GM19043 (cell line): ENCODE measurements around the gene SPG21.
"Not testable (repeated sequence)": the region's sequence is repeated elsewhere in the genome, so short reads cannot be mapped to it uniquely, and the experiment has no call there.

ENCODE experiments used
- ATAC-seq: cut with Tn5 transposase; IDR thresholded peaks from one replicate; pipeline ENCODE4 v1.9.1; 2021; ENCODE audit warnings: low read depth; ENCODE audit not compliant: unreplicated experiment

Gene SPG21, protein sequence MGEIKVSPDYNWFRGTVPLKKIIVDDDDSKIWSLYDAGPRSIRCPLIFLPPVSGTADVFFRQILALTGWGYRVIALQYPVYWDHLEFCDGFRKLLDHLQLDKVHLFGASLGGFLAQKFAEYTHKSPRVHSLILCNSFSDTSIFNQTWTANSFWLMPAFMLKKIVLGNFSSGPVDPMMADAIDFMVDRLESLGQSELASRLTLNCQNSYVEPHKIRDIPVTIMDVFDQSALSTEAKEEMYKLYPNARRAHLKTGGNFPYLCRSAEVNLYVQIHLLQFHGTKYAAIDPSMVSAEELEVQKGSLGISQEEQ

DNA sequence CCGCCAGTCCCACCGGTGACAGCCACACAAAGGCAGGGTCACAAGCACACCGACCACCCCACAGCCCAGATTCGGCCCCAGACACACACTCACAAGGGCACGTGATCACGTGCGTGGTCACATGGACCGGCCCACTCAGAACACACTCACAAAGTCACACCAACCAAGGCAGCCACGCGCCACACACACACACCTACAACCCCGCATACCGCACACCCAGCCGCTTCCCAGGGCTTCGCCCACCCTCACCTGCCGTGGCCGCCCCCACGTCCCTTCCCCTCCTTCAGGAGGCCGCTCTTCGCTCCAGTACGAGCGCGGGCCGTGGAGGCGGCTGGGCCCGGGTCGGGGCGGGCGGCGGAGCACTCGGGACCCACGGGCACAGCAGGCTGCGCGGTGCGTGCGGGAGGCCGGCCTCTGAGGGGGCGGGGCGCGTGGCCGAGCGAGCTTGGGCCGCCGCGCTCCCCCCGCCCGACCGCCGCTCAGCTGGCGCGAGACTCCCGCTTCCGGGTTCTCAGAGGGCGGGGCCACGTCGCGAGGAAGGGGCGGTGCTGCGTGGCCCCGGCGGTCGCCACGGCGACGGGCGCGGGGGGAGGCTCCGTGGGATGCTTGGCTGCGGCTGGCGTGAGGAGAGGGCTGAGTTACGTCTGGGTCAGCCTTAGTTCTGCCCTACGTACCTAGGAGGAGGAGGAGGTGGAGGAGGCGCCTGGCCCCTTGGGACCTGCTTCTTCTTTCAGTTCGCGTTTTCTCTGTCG lies at the start of gene SPG21:
TSS of gene SPG21 (minus strand) at position 499 of the 752 bp plus-strand sequence. CDS start 6,345 bp downstream, outside the sequence.
- ATAC-seq = peak; percentile 95

DNA sequence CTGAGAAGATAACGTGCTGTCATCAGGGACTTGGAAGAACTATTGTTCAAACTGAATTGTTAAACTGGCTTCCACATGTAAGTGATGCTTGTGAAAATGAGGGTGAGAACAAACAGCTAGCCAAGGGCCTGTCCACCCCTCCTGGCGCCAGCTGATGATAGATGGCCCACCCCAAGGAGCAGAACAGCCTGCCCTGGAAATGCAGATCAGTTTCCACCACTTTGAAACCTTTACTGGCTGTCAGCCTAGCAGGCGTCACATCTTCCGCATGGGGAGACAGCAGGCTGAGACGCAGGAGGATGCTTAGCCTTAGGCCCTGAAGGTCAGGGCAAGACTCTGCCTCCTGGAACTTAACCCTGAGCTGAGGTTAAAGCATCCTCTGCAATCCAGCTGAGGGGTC lies 49.1 kb upstream of the SPG21 start:
- ATAC-seq = no peak

DNA sequence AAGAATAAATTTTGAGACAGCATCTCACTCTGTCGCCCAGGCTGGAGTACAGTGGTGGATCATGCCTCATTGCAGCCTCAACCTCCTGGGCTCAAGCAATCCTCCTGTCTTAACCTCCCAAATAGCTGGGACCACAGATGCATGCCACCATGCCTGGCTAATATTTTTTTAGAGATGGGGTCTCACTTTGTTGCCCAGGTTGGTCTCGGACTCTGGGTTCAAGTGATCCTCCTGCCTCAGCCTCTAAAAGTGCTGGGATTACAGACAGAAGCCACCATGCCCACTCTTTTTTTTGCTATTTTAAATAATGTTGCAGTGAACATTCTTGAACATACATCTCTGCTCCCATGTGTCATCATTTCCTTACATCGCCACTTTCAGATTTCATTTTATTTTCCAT lies 48.7 kb upstream of the SPG21 start:
- ATAC-seq = no peak

DNA sequence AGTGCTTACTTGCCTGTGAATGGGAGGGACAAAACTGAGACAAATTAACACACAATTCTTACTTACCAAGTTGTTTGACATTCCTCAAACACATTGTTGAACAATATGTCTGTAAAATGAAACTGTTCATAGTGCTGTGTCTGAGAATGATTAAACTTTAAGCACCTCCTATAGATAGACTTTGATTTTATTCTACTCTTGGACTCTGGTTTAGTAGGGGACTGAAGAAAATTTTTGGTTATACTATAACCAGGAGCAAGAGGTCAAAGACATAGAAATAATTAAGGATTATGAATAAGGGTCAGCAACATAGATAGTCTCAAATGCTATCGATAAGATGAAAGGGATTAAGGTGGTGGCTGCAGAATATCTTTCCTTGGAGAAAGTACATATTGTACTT lies 47.6 kb upstream of the SPG21 start:
- ATAC-seq = no peak

DNA sequence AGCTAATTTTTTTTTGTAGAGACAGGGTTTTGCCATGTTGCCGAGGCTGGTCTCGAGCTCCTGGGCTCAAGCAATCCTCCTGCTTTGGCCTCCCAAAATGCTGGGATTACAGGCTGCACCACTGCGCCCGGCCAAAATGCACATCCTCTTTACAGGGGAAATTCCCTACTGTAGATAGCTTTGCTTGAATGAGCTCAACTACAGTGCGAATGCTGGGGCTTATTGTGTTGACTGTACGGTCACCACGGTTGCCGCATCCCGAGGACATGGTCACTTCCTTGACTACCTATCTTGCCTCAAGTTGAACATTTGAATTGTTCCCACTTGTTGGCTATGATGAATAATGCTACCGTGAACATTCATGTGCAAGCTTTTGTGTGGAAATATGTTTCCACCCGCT lies 45.0 kb upstream of the SPG21 start:
- no peak for ATAC-seq

DNA sequence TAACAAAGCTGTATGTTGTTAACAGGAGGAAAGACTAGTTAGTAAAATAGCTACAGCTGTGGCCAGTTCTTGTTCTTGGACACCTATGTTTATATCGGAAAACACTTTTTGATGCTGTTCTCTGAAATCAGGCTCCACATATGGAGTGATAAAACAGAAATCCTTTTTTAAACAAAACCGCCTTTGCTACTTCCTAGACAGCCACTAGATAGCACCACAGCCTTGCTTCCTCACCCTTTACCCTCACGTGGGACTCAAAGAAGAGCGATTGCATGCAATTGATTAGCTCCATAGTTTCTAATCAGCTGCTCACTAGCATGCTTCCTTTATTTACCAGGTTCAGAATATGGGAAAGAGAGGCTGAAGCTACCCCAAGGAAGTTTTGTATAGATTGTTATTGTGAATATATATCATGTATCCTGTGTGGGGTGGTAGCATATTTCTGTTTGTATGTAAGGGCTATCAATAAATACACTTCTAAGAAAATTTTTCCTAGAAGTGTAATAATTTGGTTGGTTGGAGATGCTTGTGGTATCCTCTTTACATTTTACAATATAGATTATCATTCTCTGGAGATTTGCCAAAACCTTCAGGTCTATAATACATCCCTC lies 44.0 kb upstream of the SPG21 start:
- no peak for ATAC-seq

DNA sequence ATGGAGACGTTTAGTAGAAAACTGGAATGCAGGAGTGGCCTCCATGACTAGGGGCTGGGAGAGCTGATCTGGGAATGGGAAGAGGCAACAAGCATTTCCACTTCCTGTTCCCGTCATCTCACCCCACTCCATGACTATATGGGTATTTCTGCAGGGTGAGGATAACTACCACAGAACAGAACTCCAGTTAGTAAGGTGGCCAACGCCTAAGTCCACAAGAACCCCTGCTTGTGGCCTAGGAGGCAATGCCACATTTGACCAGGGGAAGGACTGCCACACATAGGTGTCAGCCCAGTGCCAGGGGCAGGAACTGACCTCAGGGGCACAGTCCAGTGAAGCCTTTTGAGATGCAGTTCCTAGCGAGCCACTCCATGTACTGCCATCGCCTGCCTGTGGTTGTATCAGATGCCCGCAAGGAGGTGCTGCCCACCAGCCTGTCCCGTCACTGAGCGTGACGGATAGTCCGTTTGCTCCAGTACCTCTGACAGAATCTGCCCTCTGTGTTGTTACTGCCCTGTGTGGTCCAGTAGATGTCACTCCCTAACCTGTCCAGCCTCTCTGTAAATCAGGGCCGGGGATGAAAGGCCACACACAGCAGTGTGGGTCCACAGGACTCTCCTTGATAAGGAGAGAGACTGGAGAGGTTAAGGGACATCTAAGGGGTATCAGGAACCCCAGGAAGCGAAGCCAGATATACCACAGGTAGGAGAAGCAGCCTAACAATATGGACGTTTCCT lies 43.3 kb upstream of the SPG21 start:
- ATAC-seq = no peak

DNA sequence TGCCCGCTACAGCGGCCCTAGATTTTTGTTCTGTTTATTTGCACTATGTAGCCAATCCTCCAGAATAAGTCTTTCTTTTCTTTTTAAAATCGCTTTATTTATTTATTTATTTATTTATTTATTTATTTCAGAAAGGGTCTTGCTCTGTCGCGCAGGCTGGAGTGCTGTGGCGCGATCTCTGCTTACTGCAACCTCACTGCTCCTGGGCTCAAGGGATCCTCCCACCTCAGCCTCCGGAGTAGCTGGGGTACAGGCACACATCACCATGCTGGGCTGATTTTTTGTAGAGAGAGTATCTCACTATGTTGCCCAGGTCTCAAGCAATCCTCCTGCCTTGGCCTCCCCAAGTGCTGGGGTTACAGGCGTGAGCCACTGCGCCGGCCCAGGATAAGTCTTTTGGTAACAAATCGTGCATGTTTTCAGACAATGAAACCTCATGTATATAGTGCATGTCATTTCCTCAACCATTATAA lies 40.1 kb upstream of the SPG21 start:
- no peak for ATAC-seq

- peak; percentile 69 for ATAC-seq
These were observed 39.4 kb upstream of the SPG21 start, which contains the start of gene MTFMT for GRCh38 chr15:65028921-65029735. Gene MTFMT (minus strand): TSS chr15:65029639. CDS start chr15:65029613, 26 bp downstream.

DNA sequence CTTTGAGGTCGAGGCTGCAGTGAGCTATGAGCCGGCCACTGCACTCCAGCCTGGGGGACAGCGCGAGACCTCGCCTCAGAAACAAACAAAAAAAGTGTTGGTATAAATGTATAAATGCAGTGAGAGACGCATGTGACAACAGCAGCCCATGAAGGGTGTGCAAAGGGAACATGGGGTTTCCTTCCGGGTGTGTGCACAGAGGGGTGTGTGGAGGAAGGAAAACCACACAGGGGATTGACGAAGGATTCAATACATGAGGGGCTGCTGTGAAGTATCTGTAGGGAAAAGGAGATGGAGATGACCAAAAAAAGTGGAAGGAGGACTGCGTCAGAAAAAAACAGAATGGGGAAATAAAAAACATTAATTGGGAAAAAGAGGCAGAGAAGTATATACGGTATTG lies 38.6 kb upstream of the SPG21 start:
- ATAC-seq = no peak

GRCh38 chr15:65027593-65027992 lies 37.9 kb upstream of the SPG21 start:
- no peak for ATAC-seq

- no peak for ATAC-seq
These were observed 37.0 kb upstream of the SPG21 start for GRCh38 chr15:65026756-65027155.

DNA sequence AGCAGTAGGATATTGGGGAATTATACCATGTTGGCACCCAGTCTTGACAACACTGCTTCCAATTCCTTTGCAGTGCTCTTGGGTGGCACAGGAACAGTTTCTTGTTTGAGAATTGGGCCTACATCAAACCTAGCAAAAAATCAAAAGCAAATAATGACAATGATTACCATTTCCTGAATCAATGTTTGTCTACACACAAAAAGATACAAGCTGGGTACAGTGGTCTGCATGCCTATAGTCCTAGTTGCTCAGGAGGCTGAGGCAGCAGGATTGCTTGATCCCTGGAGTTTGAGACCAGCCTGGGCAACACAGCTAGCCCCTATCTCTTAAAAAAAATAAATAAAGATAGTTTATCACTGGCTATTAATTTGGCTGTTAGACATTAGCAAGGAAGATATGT lies 31.8 kb upstream of the SPG21 start:
- no peak for ATAC-seq

GRCh38 chr15:65020419-65020818 lies 30.7 kb upstream of the SPG21 start:
- ATAC-seq = no peak

DNA sequence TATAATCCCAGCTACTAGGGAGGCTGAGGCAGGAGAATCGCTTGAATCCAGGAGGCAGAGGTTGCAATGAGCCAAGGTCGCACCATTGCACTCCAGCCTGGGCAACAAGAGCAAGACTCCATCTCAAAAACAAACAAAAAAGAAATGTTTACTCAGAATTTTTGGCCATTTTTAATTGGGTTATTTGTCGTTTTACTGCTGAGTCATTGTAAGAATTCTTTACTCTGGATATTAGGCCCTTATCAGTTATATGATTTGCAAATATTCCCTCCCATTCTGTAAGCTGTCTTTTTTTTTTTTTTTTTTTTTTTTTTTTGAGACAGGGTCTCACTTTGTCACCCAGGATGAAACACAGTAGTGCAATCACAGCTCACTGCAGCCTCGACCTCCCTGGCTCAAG lies 21.5 kb upstream of the SPG21 start:
- ATAC-seq = not testable (repeated sequence)

DNA sequence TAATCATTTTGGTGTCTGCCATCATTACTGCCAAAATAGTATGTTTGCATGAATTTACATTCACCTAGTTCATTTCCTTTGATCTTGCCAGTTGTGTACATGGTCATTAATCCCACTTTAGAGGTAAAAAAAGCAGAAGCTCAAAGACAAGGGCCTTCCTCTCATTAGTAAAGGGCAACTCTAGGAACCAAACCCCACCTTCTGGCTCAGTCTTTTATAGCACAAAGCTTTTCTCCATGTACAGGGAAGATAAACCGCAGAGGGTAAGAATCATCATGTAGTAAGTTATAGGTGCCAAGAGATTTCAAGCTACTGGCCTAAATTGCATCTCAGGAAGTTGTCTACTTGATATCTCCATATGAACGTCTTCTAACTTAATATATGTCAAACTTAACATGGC lies 19.3 kb upstream of the SPG21 start:
- no peak for ATAC-seq

- no peak for ATAC-seq
These were observed 17.2 kb upstream of the SPG21 start for GRCh38 chr15:65006876-65007275.

DNA sequence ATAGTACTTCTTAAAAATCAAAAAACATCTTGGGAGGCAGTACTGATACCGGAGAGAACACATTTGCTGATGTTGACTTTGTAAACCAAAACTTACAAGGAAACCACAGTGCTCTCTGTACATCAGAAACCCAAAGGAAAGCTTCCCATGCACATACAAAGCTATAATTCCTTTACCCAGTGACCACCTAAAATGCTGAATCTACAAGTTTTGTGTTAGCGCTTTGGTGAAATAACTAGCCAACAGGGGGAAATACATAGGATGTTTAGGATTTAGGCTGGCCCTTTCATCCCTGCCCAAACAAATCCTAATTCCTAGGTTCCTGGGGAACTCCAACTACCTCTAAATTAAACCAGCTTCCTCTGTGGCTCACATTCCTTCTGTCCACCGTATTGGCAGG lies 15.3 kb upstream of the SPG21 start:
- ATAC-seq = no peak

GRCh38 chr15:64997745-64998375 lies 8.1 kb upstream of the SPG21 start:
- ATAC-seq = no peak
